ENCODE data around the gene CETP. TPM values are rescaled to one million over a fixed set of nuclear protein-coding genes. Genes with fewer than 3 reads are reported as not detected.
A peak's percentile ranks its signal among the peaks of the same experiment; 100 is the strongest.

Gene CETP
- total and polyA plus RNA-seq, 2 of the 13 experiments (the other 11 are each of a cell fraction or from before 2014, with no cell fraction given) = 0.31 to 9.8 TPM

- 59% methylated on average over 4 of the region's 4 CpGs for WGBS (ENCODE audit: low lambda C conversion rate)
- Histone ChIP-seq H3K79me2 (ENCODE audit: insufficient read depth, low read length) (no peaks in the 10 kb centered on the region), H3K4me2 (ENCODE audit: low read depth, low read length) (peak overlapping the region; percentile 36; the same call in 1 of the 2 replicates), H3K4me1 (ENCODE audit: insufficient read depth, low read length) (peaks cover 57% of the 10 kb centered on the region), H3K27me3 (ENCODE audit: control insufficient read depth in 1 of 2, insufficient read depth in 2 of 2, low read length in 2 of 2) (no peaks in the 10 kb centered on the region), H3K4me3 (replicated peaks in 1 of 3; ENCODE audit: insufficient read depth in 1 of 3, low read depth in 2 of 3, low read length in 3 of 3) (no peak overlapping the region), H3K9me3 (ENCODE audit: low read length) (no peaks in the 10 kb centered on the region), H3K9ac (ENCODE audit: insufficient read depth, low read depth, low read length) (no peak overlapping the region), H2AFZ (ENCODE audit: low read length) (no peak overlapping the region), H3K36me3 (replicated peaks in 1 of 2; ENCODE audit: control insufficient read depth in 1 of 2, insufficient read depth in 2 of 2, low read length in 2 of 2) (peaks cover under 1 to 4% of the 10 kb centered on the region in 2 experiments; a peak in 2 of 5 replicates), H4K20me1 (ENCODE audit: insufficient read depth, low read length) (peaks cover 4% of the 10 kb centered on the region; the same call in 1 of the 2 replicates), H3K27ac (ENCODE audit: extremely low read length, insufficient read depth, low read length) (no peak overlapping the region)
- POLR2A ChIA-PET = interaction anchor here (1.0 to 1.3 kb wide), 2 partner anchors 18 to 135 kb away, joined by 3 read pairs; partner anchors contain the start of gene HERPUD1
- TF ChIP-seq KDM2A (CRISPR knock-in tag; IDR thresholded peaks at IDR 0.05; ENCODE audit: borderline replicate concordance, low read depth) = 0 out of 2 replicates have a peak, but pooled peaks have one; percentile 9
- TF ChIP-seq ZNF230 (CRISPR knock-in tag; IDR thresholded peaks at IDR 0.05) = 0 out of 2 replicates have a peak, but pooled peaks have one; percentile 32
- TF ChIP-seq, protein P1, sequence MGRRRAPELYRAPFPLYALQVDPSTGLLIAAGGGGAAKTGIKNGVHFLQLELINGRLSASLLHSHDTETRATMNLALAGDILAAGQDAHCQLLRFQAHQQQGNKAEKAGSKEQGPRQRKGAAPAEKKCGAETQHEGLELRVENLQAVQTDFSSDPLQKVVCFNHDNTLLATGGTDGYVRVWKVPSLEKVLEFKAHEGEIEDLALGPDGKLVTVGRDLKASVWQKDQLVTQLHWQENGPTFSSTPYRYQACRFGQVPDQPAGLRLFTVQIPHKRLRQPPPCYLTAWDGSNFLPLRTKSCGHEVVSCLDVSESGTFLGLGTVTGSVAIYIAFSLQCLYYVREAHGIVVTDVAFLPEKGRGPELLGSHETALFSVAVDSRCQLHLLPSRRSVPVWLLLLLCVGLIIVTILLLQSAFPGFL (CRISPR knock-in tag; IDR thresholded peaks at IDR 0.05) = no peak
- CTCF ChIA-PET (ENCODE audit: low intra/inter-chr PET ratio, low total read pairs) = interaction anchor here (2.8 kb wide), 1 partner anchor 83 kb away, joined by 20 read pairs; no protein-coding TSS in a partner anchor
- intact Hi-C loops (cut with micrococcal nuclease; ENCODE audit: unreplicated experiment) = no loop called here
- peak; percentile 4 for ATAC-seq
- in situ Hi-C loops (cut with HindIII; ENCODE audit: extremely low pct_ligation_motif_present, low pct_unique_long_range_greater_than_20kb) = loop anchor here (5.0 kb wide), 1 partner anchor 83 kb away; the partner anchor contains the start of gene SLC12A3
- BruUV-seq (replicated peaks) = no TSS peak
- FAIRE-seq = no peak
- no peak for DNase-seq (ENCODE audit: low spot score)
These were observed 11.7 kb upstream of the CETP start for GRCh38 chr16:56950051-56950450.

DNA sequence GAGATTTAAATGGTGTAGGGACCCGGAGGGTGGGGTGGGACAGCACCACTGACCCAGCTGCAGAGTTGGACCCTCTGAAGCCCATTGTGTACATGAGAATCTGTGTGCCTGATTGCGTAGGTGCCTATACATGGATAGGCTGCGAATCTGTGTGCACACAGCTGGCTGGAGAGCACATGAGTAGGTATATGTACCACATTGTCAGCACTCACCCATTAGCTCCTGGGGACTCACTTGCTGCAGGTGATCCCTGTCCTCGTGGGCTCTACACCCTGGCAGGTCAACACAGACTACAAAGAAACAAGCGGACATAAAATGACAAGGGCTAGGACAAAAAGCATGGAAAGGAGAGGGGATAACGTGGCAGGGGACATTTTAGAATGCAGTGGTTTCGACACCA is 11.3 kb upstream of the CETP start:
- Histone ChIP-seq H3K79me2 (ENCODE audit: insufficient read depth, low read length) (no peaks in the 10 kb centered on the region), H2AFZ (ENCODE audit: low read length) (no peak overlapping the region), H3K27ac (ENCODE audit: extremely low read length, insufficient read depth, low read length) (no peak overlapping the region), H4K20me1 (ENCODE audit: insufficient read depth, low read length) (peaks cover 4% of the 10 kb centered on the region; the same call in 1 of the 2 replicates), H3K9ac (ENCODE audit: insufficient read depth, low read depth, low read length) (no peak overlapping the region), H3K36me3 (replicated peaks in 1 of 2; ENCODE audit: control insufficient read depth in 1 of 2, insufficient read depth in 2 of 2, low read length in 2 of 2) (no peaks in the 10 kb centered on the region), H3K27me3 (ENCODE audit: control insufficient read depth in 1 of 2, insufficient read depth in 2 of 2, low read length in 2 of 2) (no peaks in the 10 kb centered on the region), H3K9me3 (ENCODE audit: low read length) (no peaks in the 10 kb centered on the region), H3K4me3 (replicated peaks in 1 of 3; ENCODE audit: insufficient read depth in 1 of 3, low read depth in 2 of 3, low read length in 3 of 3) (no peak overlapping the region), H3K4me2 (ENCODE audit: low read depth, low read length) (peak overlapping the region; percentile 36; the same call in 1 of the 2 replicates), H3K4me1 (ENCODE audit: insufficient read depth, low read length) (peaks cover 53% of the 10 kb centered on the region)
- DNase-seq (ENCODE audit: low spot score) (no peak), FAIRE-seq (no peak), ATAC-seq (peak; percentile 17)
- in situ Hi-C loops (cut with HindIII; ENCODE audit: extremely low pct_ligation_motif_present, low pct_unique_long_range_greater_than_20kb) = loop anchor here (5.0 kb wide), 1 partner anchor 83 kb away; the partner anchor contains the start of gene SLC12A3
- POLR2A ChIA-PET = interaction anchor here (1.1 to 1.3 kb wide), 3 partner anchors 10 to 23 kb away, joined by 3 read pairs; partner anchors contain the start of gene HERPUD1
- 27% methylated on average over 7 of the region's 7 CpGs for WGBS (ENCODE audit: low lambda C conversion rate)
- CTCF ChIA-PET (ENCODE audit: low intra/inter-chr PET ratio, low total read pairs) = interaction anchor here (1.2 to 2.8 kb wide), 2 partner anchors 14 to 83 kb away, joined by 4 to 20 read pairs; no protein-coding TSS in a partner anchor
- intact Hi-C loops (cut with micrococcal nuclease; ENCODE audit: unreplicated experiment) = no loop called here
- BruUV-seq (replicated peaks) = no TSS peak
- TF ChIP-seq, protein P2, sequence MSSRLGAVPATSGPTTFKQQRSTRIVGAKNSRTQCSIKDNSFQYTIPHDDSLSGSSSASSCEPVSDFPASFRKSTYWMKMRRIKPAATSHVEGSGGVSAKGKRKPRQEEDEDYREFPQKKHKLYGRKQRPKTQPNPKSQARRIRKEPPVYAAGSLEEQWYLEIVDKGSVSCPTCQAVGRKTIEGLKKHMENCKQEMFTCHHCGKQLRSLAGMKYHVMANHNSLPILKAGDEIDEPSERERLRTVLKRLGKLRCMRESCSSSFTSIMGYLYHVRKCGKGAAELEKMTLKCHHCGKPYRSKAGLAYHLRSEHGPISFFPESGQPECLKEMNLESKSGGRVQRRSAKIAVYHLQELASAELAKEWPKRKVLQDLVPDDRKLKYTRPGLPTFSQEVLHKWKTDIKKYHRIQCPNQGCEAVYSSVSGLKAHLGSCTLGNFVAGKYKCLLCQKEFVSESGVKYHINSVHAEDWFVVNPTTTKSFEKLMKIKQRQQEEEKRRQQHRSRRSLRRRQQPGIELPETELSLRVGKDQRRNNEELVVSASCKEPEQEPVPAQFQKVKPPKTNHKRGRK (CRISPR knock-in tag; IDR thresholded peaks at IDR 0.05) = no peak
- TF ChIP-seq ZNF180 (CRISPR knock-in tag; IDR thresholded peaks at IDR 0.05; ENCODE audit: borderline replicate concordance, low read depth) = no peak
- no peak for TF ChIP-seq ZNF614 (CRISPR knock-in tag; IDR thresholded peaks at IDR 0.05; ENCODE audit: borderline replicate concordance)
- TF ChIP-seq CHCHD3 (CRISPR knock-in tag; IDR thresholded peaks at IDR 0.05) = no peak
- TF ChIP-seq STAT5B (CRISPR knock-in tag; IDR thresholded peaks at IDR 0.05) = no peak
- TF ChIP-seq ZC3H4 (CRISPR knock-in tag; IDR thresholded peaks at IDR 0.05; ENCODE audit: borderline replicate concordance) = no peak
- no peak for TF ChIP-seq ZNF282 (IDR thresholded peaks at IDR 0.05; ENCODE audit: partially characterized antibody)
- TF ChIP-seq MNT (IDR thresholded peaks at IDR 0.05) = peak; percentile 25; the same call in 1 of the 2 replicates
- no peak for TF ChIP-seq ZNF883 (CRISPR knock-in tag; IDR thresholded peaks at IDR 0.05; ENCODE audit: not compliant biosample characterization)
- peak; percentile 8; the same call in 1 of the 2 replicates for TF ChIP-seq ZFY (CRISPR knock-in tag; IDR thresholded peaks at IDR 0.05)
- no peak for TF ChIP-seq MEIS2 (CRISPR knock-in tag; IDR thresholded peaks at IDR 0.05)
